ENCODE results near the gene DNPEP. TPM values are rescaled to one million over a fixed set of nuclear protein-coding genes. Genes with fewer than 3 reads are reported as not detected.

DNPEP gene
- total and polyA plus RNA-seq, 2 donors (not counting 3 experiments of a cell fraction or from before 2014, with no cell fraction given): 40.4 to 77.5 TPM

GRCh38 chr2:219410390-219410789 is 22.7 kb upstream of the DNPEP start:
- CTCF ChIA-PET: interaction anchor here (5.0 kb wide), 1 partner anchor 119 kb away, joined by 29 read pairs; no protein-coding TSS in a partner anchor
- POLR2A ChIA-PET: no interaction called here
- BruUV-seq (replicated peaks): no TSS peak

More at GRCh38 chr2:219410390-219410789, 22.7 kb upstream of the DNPEP start:
- TF ChIP-seq MYC (IDR thresholded peaks at IDR 0.05; ENCODE audit: low read depth, low read length) (no peak), MAX (IDR thresholded peaks at IDR 0.05; ENCODE audit: insufficient read depth, insufficient read length) (no peak), CTCF (IDR thresholded peaks at IDR 0.05; ENCODE audit: extremely low read depth in 1 of 2, insufficient read depth in 1 of 2, low read depth in 1 of 2, low read length in 2 of 2) (no peak), JUN (IDR thresholded peaks at IDR 0.05; ENCODE audit: borderline replicate concordance, insufficient read depth, insufficient read length, low read depth) (no peak), EZH2 (IDR thresholded peaks at IDR 0.05; ENCODE audit: borderline replicate concordance, low read depth, low read length, severe bottlenecking) (no peak), GATA2 (IDR thresholded peaks at IDR 0.05; ENCODE audit: insufficient read depth, insufficient read length, low read depth, low read length) (no peak), POLR2AphosphoS5 (IDR thresholded peaks at IDR 0.05; ENCODE audit: insufficient read depth, low read depth, low read length) (no peak), POLR2A (IDR thresholded peaks at IDR 0.05; ENCODE audit: low read depth, low read length) (no peak), FOS (IDR thresholded peaks at IDR 0.05; ENCODE audit: borderline replicate concordance, insufficient read depth, low read length) (no peak)
- intact Hi-C loops (cut with micrococcal nuclease): no loop called here
- no peaks in the 10 kb centered on the region for H3K79me2 ChIP-seq (ENCODE audit: control insufficient read depth, insufficient read depth, low read length)
- H3K36me3 ChIP-seq (ENCODE audit: control insufficient read depth in 2 of 2, extremely low read depth in 1 of 2, insufficient read depth in 2 of 2, low read length in 2 of 2): no peaks in the 10 kb centered on the region
- FAIRE-seq (no peak), DNase-seq (ENCODE audit: low read depth, low spot score) (no peak)
- peaks cover 5 to 7% of the 10 kb centered on the region in 2 experiments for H3K27me3 ChIP-seq (ENCODE audit: control insufficient read depth in 2 of 2, insufficient read depth in 2 of 2, low read length in 2 of 2)
- dilution Hi-C loops (cut with MboI; ENCODE audit: extremely low pct_ligation_motif_present, low sequenced_read_pairs): no loop called here
- H3K27ac ChIP-seq (ENCODE audit: insufficient read depth, low read depth, low read length): no peak overlapping the region
- no peaks in the 10 kb centered on the region for H3K9me1 ChIP-seq (replicated peaks; ENCODE audit: control insufficient read depth, extremely low read depth, insufficient read depth, low read length)
- H3K9me3 ChIP-seq (replicated peaks; ENCODE audit: control insufficient read depth, insufficient read depth, low read length): no peaks in the 10 kb centered on the region
- peaks cover 2% of the 10 kb centered on the region for H3K4me1 ChIP-seq (ENCODE audit: control insufficient read depth, extremely low read depth, insufficient read depth, low read length)
- no peak overlapping the region for H3K4me2 ChIP-seq (ENCODE audit: insufficient read depth, low read length)
- no peak overlapping the region for H3K9ac ChIP-seq (replicated peaks; ENCODE audit: extremely low read depth, insufficient read depth, low read length)
- no peak overlapping the region for H2AFZ ChIP-seq (ENCODE audit: low read depth, low read length)
- no peak overlapping the region for H3K4me3 ChIP-seq (replicated peaks in 1 of 3; ENCODE audit: insufficient read depth in 1 of 3, low read depth in 1 of 3, low read length in 3 of 3)
- H4K20me1 ChIP-seq (replicated peaks; ENCODE audit: control insufficient read depth, extremely low read depth, insufficient read depth, low read length): no peaks in the 10 kb centered on the region
